HG02759 (cell line): Measurements from ENCODE around the gene CHST1.

Experiments used
- ATAC-seq: cut with Tn5 transposase; IDR thresholded peaks from one replicate; pipeline ENCODE4 v1.9.1; 2021; ENCODE audit warnings: mild to moderate bottlenecking, moderate library complexity; ENCODE audit not compliant: unreplicated experiment

Gene CHST1

GRCh38 chr11:45609337-45609736 is 56.1 kb downstream of the CHST1 start:
- no peak for ATAC-seq

GRCh38 chr11:45607995-45608394 is 57.4 kb downstream of the CHST1 start:
- no peak for ATAC-seq

- ATAC-seq, result no peak
Observed at GRCh38 chr11:45606514-45607281, 58.7 kb downstream of the CHST1 start.

- no peak for ATAC-seq
Observed at GRCh38 chr11:45605051-45605450, 60.4 kb downstream of the CHST1 start.

DNA sequence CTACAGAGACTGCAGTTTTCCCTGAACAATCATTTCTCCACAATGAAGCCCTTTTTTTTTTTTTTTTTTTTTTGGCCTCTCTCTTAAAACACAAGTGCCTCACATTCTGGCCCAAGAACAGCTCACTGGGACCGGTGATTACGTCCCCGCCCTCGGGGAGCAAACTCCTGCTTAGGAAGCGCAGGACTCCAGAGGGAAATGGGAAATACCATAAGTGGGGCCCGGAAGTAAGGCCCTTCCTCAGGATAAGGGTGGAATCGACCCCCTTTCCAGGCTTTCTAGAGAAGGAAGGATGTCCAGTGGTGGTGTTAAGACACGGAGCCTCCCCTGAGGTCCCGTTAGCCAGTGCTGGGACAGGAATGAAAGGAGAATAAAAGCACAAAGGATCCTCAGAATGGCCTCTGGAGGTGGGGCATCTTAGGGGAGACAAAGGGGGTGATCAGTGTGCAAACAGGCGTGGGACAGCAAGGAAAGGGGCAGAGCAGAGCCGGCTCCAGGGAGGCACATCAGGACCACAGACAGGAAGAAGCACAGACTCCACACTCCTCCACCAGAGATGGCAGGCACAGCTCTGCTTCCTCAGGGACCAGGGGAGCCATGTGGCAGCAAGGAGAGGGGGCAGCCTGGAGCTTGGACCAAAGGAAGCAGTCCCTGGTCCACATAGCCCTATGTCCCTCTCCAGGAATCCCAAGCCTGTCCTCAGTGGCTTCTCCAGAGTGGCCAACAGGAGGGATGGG is 61.3 kb downstream of the CHST1 start:
- no peak for ATAC-seq

DNA sequence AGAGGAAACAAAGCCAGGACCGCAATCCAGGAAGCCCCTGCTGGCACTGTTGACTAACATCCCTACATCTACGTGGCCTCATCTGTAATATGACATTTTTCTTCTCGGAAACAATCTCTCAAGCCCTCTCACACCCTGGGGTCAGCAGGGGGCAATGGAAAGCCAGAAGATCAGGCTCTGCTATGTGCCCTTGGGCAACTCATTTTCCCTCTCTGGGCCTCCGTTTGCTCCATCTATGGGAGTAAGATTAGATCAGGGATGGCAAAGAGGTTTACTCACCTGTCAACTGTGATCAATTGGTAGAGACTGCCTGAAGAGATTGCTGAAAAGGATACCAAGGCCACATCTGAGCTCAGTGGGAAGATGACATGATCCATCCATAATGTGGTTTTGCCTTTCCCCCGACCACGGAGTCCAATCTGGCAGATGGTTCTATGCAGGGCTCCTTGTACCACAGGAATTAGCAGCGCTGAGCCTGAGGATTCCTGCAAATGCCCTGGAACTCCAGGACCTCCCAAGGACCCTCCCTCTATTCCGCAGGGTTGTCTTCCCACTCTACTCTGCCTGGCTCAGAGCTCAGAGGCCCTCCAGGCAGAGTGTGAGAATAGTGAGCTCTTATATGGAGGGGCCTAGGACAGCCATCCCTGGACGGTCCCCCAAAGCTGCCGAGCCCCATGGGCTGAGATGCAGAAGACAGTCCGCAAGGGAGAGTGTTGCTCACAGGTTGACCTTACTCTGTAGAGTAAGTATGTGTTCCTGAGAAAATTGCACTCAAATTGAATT is 66.1 kb downstream of the CHST1 start:
- no peak for ATAC-seq
